ENCODE data around the gene TIMP3.
A peak's percentile ranks its signal among the peaks of the same experiment; 100 is the strongest.

The TIMP3 gene

GRCh38 chr22:32788904-32789624 lies 12.4 kb upstream of the TIMP3 start:
- DNase-seq, result no peak

GRCh38 chr22:32789797-32790620 lies 11.5 kb upstream of the TIMP3 start:
- DNase-seq, result no peak

GRCh38 chr22:32791056-32791455 lies 10.4 kb upstream of the TIMP3 start:
- DNase-seq, result no peak

DNA sequence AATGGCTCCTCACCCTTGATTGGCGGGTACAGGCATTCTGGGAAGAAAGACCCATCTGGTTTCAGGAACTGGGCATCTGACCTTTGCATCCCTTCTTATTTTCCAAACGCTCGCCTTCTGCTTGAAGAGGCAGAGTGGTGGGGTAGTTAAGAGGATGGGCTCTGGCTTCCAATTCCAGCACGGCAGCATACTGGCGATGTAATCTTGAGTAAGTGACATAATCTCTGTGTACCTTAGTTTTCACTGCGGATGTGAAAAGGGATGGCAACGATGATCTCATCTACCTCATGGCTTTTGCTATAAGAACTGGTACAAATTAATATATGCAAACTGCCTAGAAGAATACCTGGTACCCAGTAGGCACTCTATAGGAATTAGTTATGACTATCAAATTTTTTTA lies 10.0 kb upstream of the TIMP3 start:
- no peak for DNase-seq

GRCh38 chr22:32793589-32793988 lies 7.9 kb upstream of the TIMP3 start:
- DNase-seq, result no peak

DNA sequence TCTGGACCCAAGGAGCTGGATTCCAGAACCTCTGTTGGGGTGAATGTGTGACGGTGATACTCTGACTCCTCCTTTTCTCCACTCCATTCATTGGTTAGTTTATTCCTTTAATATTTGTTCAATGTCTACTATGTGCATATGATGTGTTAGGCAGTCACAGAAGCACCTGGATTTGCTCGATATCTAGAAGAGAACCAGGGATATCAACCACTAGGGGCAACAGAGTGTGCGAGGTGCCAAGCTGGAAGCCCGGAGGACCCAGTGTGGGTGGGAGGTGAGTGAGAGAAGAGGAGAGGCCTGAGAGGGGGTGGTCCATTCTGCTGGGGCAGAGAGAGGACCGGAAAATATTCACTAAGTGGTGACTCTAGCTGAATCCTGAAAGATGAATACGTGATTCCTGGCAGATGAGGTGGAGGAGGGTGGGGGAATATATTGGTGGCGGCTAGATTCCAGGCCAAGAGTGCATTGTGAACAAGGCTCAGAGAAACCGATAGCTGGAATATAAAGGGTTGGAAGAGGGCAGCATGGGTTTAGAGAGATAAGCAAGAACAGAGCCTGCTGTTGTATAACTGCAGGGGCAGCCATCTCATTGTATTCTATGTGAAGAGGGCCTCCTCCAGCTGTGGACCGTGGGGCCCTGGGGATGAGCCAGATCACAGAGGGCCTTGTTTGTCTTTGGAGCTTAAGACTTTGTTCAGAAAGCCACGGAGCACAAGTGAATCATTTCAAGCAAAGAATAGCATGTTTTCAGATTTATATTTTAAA lies 6.9 kb upstream of the TIMP3 start:
- no peak for DNase-seq

GRCh38 chr22:32795214-32795596 lies 6.3 kb upstream of the TIMP3 start:
- DNase-seq, result no peak

- peak; percentile 74 for DNase-seq
Measured at GRCh38 chr22:32796865-32797573, 4.5 kb upstream of the TIMP3 start.

DNA sequence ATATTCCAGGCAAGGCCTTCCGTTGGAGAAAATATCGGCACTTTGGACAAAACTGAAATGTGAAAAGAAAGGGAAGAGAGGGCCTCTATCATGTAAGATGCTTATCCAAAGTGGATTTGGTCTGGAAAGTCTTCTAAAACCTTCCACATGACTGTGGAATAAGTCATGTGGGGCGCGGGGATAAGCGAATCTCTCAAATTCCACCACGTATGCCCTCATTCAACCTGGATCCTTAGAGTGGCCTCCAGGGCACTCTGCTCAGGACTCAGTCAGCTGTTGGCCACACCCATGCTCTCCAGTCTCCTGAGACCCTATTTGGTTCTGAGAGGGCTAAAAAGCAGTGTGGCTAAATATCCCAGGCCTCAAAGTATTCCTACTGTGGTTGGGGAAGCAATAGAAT lies 2.0 kb upstream of the TIMP3 start:
- DNase-seq, result no peak

DNA sequence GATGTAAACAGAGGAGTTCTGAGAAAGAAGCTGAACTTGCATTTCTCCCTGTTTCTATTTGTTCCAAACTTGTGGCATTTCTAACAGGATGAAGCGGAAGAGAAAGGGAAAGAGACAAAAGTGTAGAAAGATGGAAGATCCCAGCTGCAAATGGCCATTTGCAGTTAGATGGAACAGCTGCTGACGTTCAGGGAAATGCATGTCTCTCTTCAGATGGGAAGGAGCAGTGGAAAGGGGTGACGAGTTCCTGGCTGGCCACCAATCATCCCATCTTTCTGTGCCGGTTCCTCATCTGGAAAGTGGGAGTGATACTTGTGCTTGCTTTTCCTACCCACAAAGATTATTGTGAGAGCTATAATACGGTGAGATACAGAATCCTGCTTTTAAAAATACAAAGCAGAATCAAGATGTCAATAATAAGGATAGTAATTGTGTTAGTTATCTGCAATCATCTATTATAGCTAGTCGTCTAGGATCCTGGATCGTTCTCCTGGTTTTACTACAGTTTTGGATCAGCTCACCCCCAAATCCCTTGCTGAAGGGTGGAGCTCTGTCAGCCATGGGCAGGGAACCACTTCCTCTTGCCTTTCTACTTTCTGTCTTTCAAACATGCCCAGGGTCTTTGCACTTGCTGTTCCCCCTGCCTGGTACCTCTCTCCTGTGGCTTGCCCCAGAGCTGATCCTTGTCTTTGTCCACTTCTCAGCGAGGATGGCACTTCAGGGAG lies 1.2 kb upstream of the TIMP3 start:
- DNase-seq, result no peak

DNA sequence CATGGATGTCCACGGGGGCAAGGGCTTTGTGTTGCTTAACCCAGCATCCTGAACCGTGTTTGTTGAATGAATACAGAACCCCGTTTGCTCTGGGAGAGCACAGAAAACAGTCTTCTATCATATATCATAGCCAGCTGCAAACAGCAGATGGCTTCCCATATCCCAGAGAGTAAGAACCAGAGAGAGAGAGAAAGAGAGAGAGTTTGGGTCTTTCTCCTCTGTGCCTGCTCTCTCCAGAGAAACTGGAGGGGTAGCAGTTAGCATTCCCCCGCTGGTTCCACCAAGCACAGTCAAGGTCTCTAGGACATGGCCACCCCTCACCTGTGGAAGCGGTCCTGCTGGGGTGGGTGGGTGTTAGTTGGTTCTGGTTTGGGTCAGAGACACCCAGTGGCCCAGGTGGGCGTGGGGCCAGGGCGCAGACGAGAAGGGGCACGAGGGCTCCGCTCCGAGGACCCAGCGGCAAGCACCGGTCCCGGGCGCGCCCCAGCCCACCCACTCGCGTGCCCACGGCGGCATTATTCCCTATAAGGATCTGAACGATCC lies 440 bp upstream of the TIMP3 start:
- no peak for DNase-seq

- DNase-seq, result no peak
Measured at GRCh38 chr22:32802237-32802765, 796 bp downstream of the TIMP3 start.

DNA sequence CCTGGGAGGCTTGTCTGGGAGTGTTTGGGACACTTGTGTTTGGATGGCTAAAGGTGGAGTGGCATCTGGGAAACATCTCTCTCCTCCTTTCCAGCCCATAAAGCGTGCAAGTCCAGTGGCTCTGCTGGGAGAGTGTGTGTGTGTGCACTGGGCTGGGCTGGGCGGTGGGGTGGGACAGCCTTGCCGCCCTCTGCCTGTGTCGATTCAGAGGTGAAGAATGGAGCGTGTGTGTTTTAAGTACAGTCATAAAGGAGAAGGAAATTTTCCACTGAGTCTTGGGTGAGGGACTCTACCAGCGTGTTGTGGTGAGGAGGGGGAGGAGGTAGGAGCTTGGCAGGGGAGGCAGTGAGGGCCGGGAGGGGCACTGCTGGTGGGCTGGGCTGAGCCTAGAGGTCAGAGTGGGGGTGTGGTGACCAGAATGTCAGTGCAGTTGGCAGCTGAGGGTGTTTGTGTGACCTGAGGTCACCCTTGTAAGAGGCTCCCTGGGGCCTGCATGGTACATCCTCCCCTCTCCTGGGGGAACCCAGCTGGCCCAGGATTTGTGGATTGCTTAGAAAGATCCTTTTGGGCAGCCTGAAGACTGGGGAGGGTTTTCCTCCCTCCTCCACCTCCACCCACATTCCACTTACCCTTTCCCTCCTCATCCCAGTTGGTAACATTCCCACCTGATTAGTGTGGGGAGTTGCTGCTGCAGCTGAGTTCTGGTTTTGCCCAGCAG lies 1.7 kb downstream of the TIMP3 start:
- DNase-seq, result no peak

- DNase-seq, result no peak
Measured at GRCh38 chr22:32803738-32804435, 2.4 kb downstream of the TIMP3 start.

GRCh38 chr22:32804531-32805360 lies 3.2 kb downstream of the TIMP3 start:
- DNase-seq, result no peak

DNA sequence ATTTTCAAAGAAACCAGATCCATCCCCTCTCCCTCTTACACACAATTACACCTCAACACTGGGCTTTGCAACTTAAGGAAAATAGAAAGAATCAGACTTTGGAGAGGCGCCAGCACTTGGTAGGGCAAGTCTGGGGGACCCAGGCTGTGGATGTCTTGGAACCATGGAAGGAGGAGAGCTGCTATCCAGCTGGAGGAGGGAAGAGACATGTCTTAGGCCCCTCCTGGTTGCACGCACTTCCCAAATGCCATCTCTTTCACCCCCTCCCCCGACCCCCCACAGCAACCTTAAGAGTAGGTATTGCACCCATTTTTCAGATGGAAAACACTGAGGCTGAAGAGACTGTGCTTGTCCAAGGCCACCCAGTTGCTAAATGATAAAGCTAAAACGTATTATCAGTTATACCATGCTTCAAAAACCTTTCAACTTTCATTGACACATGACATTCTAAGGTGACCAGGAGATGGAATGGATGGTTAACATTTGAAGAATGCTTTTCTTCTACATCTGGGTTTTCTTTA lies 3.9 kb downstream of the TIMP3 start:
- DNase-seq, result no peak

- no peak for DNase-seq
Measured at GRCh38 chr22:32806296-32806695, 4.8 kb downstream of the TIMP3 start.

DNA sequence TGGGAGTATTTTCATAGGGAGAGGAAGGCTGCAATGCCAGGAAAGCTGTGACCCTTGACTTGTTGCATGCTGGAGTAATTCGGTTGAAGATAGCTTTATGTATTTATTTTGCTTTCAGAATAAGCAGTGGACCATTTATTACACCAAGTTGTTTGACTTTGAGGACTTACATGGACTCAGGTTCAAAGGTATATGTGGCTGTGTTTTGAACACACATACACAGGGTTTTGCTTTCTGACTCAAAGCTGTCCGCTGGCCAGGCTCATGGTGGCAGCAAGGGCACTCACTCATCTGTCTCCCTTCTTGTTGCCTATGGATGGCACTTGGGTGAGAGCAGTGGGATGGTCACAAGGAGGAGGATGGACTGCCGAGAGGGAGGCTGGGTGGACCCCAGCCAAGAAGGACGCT lies 6.5 kb downstream of the TIMP3 start:
- no peak for DNase-seq
